Hematopoietic multipotent progenitor cell treated with erythropoietin and hydrocortisone succinate and interleukin-3 and kit ligand, for 15 days (in vitro differentiated cells): ENCODE measurements around the gene CLN6.
"Not testable (repeated sequence)": the region's sequence is repeated elsewhere in the genome, so short reads cannot be mapped to it uniquely, and the experiment has no call there.

Experiments
- DNase-seq: peaks from one replicate; pipeline ENCODE4 v3.0.0-alpha.2; 2015; ENCODE audit warnings: low spot score

CLN6 gene

DNA sequence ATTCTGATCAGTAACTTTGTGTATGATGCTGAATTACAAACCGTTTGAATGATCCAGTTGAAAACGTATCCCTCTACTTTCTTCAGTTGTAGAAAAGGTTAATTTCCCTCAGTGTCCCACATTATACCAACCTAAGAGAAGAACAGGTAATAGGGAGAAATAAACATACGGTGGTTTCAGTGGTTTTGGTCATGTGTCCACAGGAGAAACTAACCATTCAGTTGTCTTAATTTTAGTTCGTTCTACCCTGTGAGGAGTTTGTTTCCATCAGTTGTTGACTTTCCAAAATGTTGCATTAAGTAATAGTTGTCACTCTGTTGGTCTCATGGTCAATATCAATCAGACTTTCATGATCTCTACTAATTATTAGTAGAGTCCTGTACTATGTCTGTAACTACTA lies 39.5 kb downstream of the CLN6 start:
- DNase-seq, result no peak

DNA sequence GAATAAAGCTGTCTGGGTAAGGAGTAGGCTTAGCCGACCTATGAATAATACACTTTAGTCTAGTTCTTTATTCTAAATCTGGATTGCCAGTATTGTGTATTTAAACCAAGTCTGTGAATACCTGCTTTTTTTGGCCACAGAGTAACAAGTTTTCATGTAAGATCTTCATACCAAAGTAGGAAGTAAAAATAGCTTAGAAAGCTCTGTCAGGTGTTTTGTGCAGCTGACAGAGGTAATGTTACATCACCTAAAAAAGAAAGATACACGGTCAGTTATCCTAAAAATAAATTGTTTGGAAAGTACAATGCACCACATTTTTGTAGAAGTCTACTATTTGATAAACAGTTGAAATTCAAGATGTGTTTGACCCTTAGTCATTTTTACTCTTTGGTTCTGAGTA lies 40.9 kb downstream of the CLN6 start:
- DNase-seq, result no peak

DNA sequence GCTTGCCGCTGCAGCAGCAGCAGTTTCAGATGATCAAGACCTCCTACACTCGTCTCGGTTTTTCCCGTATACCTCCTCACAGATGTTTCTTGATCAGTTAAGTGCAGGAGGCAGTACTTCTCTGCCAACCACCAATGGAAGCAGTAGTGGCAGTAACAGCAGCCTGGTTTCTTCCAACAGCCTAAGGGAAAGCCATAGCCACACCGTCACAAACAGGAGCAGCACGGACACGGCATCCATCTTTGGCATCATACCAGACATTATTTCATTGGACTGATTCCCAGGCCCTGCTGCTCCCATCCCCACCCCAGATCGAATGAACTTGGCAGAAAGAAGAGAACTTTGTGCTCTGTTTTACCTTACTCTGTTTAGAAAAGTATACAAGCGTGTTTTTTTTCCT lies 42.0 kb downstream of the CLN6 start:
- DNase-seq, result no peak

- no peak for DNase-seq
These were observed 42.7 kb downstream of the CLN6 start for GRCh38 chr15:68186671-68187397.

DNA sequence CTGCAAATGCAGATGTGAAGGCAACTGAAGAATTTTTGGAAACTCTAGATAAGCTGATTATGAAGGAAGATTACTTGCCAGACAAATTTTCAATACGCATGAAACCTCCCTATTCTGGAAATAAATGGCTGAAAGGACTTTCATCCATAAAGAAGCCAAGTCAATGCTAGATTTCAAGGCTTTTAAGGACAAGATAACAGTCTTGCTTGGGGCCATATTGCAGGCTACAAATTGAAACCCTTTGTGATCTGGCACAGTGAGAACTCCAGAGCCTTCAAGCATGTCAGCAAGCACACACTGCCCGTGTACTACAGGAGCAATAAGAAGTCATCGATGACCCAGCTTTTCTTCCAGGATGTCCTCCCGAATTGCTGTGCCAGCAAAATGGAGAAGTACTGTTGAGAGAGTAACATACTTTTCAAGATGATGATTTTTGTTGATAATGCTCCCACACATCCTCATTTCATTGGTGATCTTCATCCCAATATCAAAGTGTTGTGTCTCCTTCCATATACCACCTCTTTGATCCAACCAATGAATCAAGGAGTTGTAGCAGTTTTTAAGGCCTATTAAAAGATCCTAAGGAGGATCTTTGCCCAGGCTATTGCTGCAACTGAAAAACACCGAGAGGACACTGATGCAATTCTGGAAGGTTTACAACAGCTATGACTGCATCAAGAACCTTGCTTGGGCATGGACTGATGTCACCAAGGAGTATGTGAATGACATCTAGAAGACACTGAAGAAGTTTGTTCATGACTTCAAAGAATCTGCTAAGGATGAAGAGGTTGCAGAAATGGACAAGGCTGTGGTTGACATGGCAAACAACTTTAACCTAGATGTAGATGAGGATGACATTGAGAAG lies 44.7 kb downstream of the CLN6 start:
- no peak for DNase-seq

DNA sequence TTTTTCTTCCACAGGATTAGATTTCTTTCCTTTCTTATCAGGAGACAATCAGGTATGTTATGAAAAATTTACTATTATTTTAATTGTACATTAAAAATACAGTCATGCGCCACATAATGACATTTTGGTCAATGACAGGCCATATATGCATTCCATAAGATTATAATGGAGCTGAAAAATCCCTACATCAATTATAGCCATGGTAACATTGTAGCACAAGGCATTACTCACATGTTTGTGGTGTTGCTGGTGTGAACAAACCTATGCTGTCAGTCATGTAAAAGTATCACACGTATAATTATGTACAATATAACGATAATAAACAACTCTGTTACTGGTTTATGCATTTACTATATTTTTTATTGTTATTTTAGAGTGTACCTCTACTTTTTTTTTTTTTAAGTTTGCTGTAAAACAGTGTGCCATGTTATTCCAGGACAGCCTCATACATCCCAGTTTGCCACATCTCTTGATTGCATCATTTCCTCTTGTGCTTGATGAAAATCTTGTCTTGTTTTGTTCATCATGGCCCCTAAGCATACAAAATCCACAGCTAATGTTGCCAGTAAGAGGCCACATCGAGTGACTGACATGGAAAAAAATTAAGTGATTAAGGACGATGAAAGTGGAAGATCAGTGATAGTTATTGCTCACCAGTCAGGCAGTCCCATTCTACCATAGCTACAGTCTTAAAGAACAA lies 45.8 kb downstream of the CLN6 start:
- DNase-seq, result no peak

DNA sequence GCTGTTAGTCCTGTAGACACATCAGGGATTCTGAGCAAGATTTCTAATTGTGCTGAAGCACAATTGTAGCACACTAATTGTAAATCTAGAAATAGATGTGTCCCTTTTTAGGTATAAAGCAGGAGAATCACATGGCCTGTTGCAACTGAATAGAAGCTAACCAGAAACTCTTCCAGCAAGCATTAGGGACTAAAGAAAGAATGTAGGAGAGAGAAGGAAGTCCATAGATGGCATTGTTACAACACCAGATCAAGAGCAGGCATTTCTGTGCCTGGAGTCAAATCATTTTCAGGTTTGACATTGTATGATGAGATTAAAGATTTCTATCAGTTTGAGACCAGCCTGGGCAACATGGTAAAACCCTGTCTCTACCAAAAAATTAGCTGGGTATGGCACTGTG lies 51.8 kb downstream of the CLN6 start:
- no peak for DNase-seq

DNA sequence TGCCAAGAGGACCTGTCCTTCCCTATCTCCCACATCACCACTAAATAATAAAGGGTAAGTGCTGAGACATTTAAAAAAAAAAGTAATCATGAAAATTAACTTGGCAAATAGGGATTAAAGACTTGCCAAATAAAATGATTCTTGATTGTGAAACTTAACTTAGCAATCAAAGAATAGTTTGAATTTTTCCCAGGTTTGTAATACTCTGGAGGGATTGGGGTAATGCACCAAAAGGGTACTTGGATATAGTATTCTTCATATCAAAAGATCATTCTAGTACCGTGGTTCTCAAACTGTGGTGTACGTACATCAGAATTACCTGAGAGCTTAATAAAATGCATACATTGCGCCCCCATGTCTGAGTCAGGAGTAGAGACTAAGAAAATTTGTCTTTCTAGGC lies 52.9 kb downstream of the CLN6 start:
- no peak for DNase-seq

DNA sequence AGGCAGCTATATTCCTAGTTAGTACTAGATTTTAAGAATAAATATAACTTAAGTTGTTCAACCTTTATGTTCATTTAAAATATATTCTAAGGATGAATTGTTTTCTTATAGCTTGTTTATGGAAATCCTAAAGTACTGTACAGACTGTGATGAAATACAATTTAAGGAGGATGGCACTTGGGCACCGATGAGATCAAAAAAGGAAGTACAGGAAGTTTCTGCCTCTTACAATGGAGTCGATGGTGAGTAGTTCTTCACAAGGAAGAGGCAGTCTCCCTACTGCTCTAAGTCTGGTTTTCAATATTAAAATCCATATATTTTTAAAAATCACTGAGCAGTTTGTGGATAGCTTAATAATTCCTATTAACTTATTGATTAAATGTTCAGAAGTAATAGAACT lies 54.0 kb downstream of the CLN6 start:
- DNase-seq, result no peak

GRCh38 chr15:68173119-68173518 lies 56.4 kb downstream of the CLN6 start:
- DNase-seq, result no peak

DNA sequence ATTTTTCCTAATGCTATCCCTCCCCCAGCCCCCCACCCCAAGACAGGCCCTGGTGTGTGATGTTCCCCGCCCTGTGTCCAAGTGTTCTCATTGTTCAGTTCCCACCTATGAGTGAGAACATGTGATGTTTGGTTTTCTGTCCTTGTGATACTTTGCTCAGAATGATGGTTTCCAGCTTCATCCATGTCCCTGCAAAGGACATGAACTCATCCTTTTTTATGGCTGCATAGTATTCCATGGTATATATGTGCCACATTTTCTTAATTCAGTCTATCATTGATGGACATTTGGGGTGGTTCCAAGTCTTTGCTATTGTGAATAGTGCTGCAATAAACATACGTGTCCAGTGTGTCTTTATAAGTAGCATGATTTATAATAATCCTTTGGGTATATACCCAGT lies 57.5 kb downstream of the CLN6 start:
- not testable (repeated sequence) for DNase-seq

DNA sequence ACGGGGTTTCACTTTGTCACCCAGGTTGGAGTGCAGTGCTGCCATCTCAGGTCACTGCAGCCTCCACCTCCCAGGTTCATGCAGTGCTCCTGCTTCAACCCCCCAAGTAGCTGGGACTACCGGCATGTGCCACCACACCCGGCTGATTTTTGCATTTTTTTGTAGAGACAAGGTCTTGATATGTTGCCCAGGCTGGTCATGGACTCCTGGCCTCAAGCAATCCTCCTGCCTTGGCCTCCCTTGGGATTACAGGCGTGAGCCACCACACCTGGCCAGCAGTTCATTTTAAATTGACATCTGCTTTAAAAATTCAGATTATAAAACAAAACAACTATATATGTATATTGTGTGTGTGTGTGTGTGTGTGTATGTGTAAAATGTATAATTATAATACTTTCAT lies 62.7 kb downstream of the CLN6 start:
- DNase-seq, result no peak

GRCh38 chr15:68163191-68163590 lies 66.3 kb downstream of the CLN6 start:
- no peak for DNase-seq

GRCh38 chr15:68158046-68158628 lies 71.4 kb downstream of the CLN6 start:
- DNase-seq, result no peak

DNA sequence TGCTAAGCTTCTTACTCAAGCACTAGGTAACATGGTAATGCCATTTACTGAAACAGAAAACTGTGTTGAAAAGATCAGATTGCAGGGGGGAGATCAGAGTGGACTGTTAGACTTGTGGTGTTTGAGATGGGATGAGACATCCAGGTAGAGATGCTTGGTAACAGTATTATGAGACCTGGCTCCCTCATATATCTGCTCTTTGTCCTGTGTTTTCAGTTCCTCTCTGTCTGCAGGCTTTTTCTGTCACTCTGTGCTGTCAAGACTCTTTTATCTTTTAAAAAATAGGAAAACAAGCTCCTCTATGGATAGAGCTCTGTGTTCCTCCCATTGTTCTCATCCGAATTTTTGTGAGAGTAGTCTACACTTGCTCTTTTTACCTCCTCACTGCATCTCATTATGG lies 72.5 kb downstream of the CLN6 start:
- no peak for DNase-seq
